Hepatocyte (in vitro differentiated cells): ENCODE results near the gene SLC23A2.

Source experiments
- EZH2 ChIP-seq: fragments of 200-600 bp; sonication (generic); IDR thresholded peaks from 2 replicates; pipeline ENCODE4 v1.6.1; 2016; ENCODE audit warnings: antibody characterized with exemption, mild to moderate bottlenecking, borderline replicate concordance
- EZH2phosphoT487 ChIP-seq: fragments of 200-600 bp; sonication (generic); IDR thresholded peaks from one replicate; pipeline ENCODE4 v1.6.1; 2018; ENCODE audit warnings: antibody characterized with exemption, mild to moderate bottlenecking, low read depth, moderate library complexity; ENCODE audit not compliant: unreplicated experiment, severe bottlenecking
- TF ChIP-seq, protein P1 (sequence below): fragments of 200-600 bp; sonication (generic); IDR thresholded peaks from 2 replicates; pipeline ENCODE4 v1.5.1; 2016; ENCODE audit warnings: antibody characterized with exemption, mild to moderate bottlenecking; ENCODE audit not compliant: poor library complexity

DNA sequence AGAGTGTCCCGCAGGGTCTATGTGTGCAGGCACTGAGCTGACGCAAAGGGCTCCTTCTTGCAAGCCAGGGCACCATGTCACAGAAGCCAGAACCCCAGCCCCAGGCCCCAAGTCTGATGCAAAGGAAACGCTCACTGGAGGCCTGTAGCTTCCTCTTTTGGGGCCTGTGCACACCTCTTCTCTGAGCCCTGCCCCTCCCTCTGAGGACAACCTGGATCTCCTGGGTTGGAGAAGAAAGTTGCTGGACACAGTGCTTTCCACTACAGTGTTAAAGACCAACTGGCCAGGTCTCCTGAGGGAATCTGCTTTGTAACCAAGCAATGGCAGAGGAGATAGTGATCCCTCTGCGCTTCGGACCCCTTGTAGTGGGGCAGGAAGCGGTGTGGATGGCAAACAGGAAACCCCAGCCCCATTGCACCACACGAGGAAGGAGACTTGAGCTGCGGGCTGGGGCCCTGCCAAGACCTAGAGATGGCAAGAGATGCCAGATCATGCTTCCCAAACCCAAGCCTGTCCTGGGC, 189.6 kb downstream of the SLC23A2 start:
- TF ChIP-seq, protein P1, sequence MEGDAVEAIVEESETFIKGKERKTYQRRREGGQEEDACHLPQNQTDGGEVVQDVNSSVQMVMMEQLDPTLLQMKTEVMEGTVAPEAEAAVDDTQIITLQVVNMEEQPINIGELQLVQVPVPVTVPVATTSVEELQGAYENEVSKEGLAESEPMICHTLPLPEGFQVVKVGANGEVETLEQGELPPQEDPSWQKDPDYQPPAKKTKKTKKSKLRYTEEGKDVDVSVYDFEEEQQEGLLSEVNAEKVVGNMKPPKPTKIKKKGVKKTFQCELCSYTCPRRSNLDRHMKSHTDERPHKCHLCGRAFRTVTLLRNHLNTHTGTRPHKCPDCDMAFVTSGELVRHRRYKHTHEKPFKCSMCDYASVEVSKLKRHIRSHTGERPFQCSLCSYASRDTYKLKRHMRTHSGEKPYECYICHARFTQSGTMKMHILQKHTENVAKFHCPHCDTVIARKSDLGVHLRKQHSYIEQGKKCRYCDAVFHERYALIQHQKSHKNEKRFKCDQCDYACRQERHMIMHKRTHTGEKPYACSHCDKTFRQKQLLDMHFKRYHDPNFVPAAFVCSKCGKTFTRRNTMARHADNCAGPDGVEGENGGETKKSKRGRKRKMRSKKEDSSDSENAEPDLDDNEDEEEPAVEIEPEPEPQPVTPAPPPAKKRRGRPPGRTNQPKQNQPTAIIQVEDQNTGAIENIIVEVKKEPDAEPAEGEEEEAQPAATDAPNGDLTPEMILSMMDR: no peak
- no peak for TF ChIP-seq EZH2
- no peak for TF ChIP-seq EZH2phosphoT487
